ENCODE results near the gene SPEN. TPM values are rescaled to one million over a fixed set of nuclear protein-coding genes. Genes with fewer than 3 reads are reported as not detected.

Gene SPEN
- total and polyA plus RNA-seq, 10 of the 15 experiments (the other 5 are each of a cell fraction or from before 2014, with no cell fraction given): 5.2 to 58.7 (median 20.1) TPM

- TF ChIP-seq RELA (IDR thresholded peaks at IDR 0.05; ENCODE audit: borderline replicate concordance, partially characterized antibody): peak; percentile 61
- TF ChIP-seq YBX1 (IDR thresholded peaks at IDR 0.05): no peak
- TF ChIP-seq GABPA (IDR thresholded peaks at IDR 0.05; ENCODE audit: low read depth): no peak
- peak; percentile 38 for TF ChIP-seq SKIL (IDR thresholded peaks at IDR 0.05; ENCODE audit: low read depth, poor library complexity, severe bottlenecking)
- no peak for TF ChIP-seq PAX8 (IDR thresholded peaks at IDR 0.05)
- TF ChIP-seq ZBTB11 (CRISPR knock-in tag; IDR thresholded peaks at IDR 0.05): no peak
- no peak for TF ChIP-seq NFXL1 (IDR thresholded peaks at IDR 0.05; ENCODE audit: borderline replicate concordance)
- TF ChIP-seq ZNF687 (IDR thresholded peaks at IDR 0.05): peak; percentile 84
- TF ChIP-seq RFX5 (IDR thresholded peaks at IDR 0.05; ENCODE audit: low read depth, low read length): no peak; the same call in 1 of the 2 replicates
- no peak for TF ChIP-seq STAT3 (IDR thresholded peaks at IDR 0.05; ENCODE audit: low read depth, low read length)
- peak; percentile 97 for TF ChIP-seq GATAD2B (conservative IDR thresholded peaks at IDR 0.05; ENCODE audit: low read depth)
- TF ChIP-seq BHLHE40 (IDR thresholded peaks at IDR 0.05; ENCODE audit: borderline replicate concordance in 1 of 2, low read depth in 2 of 2, low read length in 1 of 2): peak; percentile 83 to 85; a peak in 3 of 4 replicates
- TF ChIP-seq ZNF274 (IDR thresholded peaks at IDR 0.05; ENCODE audit: insufficient read depth, insufficient read length): no peak
- TF ChIP-seq KLF5 (IDR thresholded peaks at IDR 0.05; ENCODE audit: partially characterized antibody): peak; percentile 83
- TF ChIP-seq BRCA1 (IDR thresholded peaks at IDR 0.05; ENCODE audit: low read depth, low read length): no peak
- peak; percentile 32; the same call in 1 of the 2 replicates for TF ChIP-seq CBX5 (IDR thresholded peaks at IDR 0.05; ENCODE audit: low read depth)
- peak; percentile 86; the same call in 1 of the 2 replicates for TF ChIP-seq TCF12 (IDR thresholded peaks at IDR 0.05; ENCODE audit: low read depth, low read length)
- TF ChIP-seq, protein P1, sequence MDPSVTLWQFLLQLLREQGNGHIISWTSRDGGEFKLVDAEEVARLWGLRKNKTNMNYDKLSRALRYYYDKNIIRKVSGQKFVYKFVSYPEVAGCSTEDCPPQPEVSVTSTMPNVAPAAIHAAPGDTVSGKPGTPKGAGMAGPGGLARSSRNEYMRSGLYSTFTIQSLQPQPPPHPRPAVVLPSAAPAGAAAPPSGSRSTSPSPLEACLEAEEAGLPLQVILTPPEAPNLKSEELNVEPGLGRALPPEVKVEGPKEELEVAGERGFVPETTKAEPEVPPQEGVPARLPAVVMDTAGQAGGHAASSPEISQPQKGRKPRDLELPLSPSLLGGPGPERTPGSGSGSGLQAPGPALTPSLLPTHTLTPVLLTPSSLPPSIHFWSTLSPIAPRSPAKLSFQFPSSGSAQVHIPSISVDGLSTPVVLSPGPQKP (IDR thresholded peaks at IDR 0.05; ENCODE audit: low read depth, low read length): no peak
- peak; percentile 85 for TF ChIP-seq POLR2AphosphoS5 (IDR thresholded peaks at IDR 0.05; ENCODE audit: low read length)
- no peak for TF ChIP-seq JUNB (IDR thresholded peaks at IDR 0.05)
Observed at GRCh38 chr1:15834406-15835204, 12.9 kb upstream of the SPEN start (continued).
